NCI-H524 (cell line): ENCODE measurements around the gene TC2N.
"Not testable (repeated sequence)": the region's sequence is repeated elsewhere in the genome, so short reads cannot be mapped to it uniquely, and the experiment has no call there.

Source experiments
- DNase-seq, 2 experiments: peaks; one replicate each; lab custom pipeline; 2025; lab: John Stamatoyannopoulos, UW

Gene TC2N

GRCh38 chr14:91869556-91869955, 2.2 kb upstream of the TC2N start:
- no peak for DNase-seq

- no peak for DNase-seq
Measured at GRCh38 chr14:91866511-91867295, 633 bp downstream of the TC2N start.

GRCh38 chr14:91866061-91866460, 1.3 kb downstream of the TC2N start:
- no peak for DNase-seq

- DNase-seq = no peak
Measured at GRCh38 chr14:91862417-91862816, 4.9 kb downstream of the TC2N start.

GRCh38 chr14:91861091-91861490, 6.2 kb downstream of the TC2N start:
- no peak for DNase-seq

- DNase-seq = no peak
Measured at GRCh38 chr14:91860238-91860637, 7.1 kb downstream of the TC2N start.

- DNase-seq = no peak
Measured at GRCh38 chr14:91858536-91859275, 8.6 kb downstream of the TC2N start.

GRCh38 chr14:91857614-91858013, 9.7 kb downstream of the TC2N start:
- no peak for DNase-seq

- DNase-seq = no peak
Measured at GRCh38 chr14:91854327-91854934, 12.9 kb downstream of the TC2N start.

- DNase-seq = no peak
Measured at GRCh38 chr14:91851563-91851962, 15.8 kb downstream of the TC2N start.

- no peak for DNase-seq
Measured at GRCh38 chr14:91848504-91849001, 18.8 kb downstream of the TC2N start.

GRCh38 chr14:91847693-91848092, 19.6 kb downstream of the TC2N start:
- DNase-seq = no peak

GRCh38 chr14:91845652-91846051, 21.7 kb downstream of the TC2N start:
- DNase-seq = no peak

- DNase-seq = not testable (repeated sequence)
Measured at GRCh38 chr14:91845056-91845455, 22.3 kb downstream of the TC2N start.

- no peak for DNase-seq
Measured at GRCh38 chr14:91844029-91844428, 23.3 kb downstream of the TC2N start.

GRCh38 chr14:91843437-91843836, 23.9 kb downstream of the TC2N start:
- no peak for DNase-seq

- DNase-seq = no peak
Measured at GRCh38 chr14:91841065-91841464, 26.3 kb downstream of the TC2N start.

- DNase-seq = no peak
Measured at GRCh38 chr14:91839749-91840148, 27.6 kb downstream of the TC2N start.

GRCh38 chr14:91837076-91837475, 30.3 kb downstream of the TC2N start:
- no peak for DNase-seq

- DNase-seq = peak; percentile 48 to 71
Measured at GRCh38 chr14:91835920-91836843, 31.2 kb downstream of the TC2N start.

- DNase-seq = no peak
Measured at GRCh38 chr14:91835197-91835919, 32.0 kb downstream of the TC2N start.
